ENCODE data around the gene AQP9.

- no peak for TF ChIP-seq EP300 (IDR thresholded peaks at IDR 0.05)
- TF ChIP-seq, protein P1, sequence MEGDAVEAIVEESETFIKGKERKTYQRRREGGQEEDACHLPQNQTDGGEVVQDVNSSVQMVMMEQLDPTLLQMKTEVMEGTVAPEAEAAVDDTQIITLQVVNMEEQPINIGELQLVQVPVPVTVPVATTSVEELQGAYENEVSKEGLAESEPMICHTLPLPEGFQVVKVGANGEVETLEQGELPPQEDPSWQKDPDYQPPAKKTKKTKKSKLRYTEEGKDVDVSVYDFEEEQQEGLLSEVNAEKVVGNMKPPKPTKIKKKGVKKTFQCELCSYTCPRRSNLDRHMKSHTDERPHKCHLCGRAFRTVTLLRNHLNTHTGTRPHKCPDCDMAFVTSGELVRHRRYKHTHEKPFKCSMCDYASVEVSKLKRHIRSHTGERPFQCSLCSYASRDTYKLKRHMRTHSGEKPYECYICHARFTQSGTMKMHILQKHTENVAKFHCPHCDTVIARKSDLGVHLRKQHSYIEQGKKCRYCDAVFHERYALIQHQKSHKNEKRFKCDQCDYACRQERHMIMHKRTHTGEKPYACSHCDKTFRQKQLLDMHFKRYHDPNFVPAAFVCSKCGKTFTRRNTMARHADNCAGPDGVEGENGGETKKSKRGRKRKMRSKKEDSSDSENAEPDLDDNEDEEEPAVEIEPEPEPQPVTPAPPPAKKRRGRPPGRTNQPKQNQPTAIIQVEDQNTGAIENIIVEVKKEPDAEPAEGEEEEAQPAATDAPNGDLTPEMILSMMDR (IDR thresholded peaks at IDR 0.05) = no peak
- TF ChIP-seq POLR2A (IDR thresholded peaks at IDR 0.05) = no peak
Measured at GRCh38 chr15:58174709-58175108, 36.5 kb downstream of the AQP9 start.

All from gastroesophageal sphincter (tissue), 3 donors.